NCI-H1694 treated with DMSO at 0.1 percent for 48 hours (cell line): Measurements from ENCODE around the gene CD63.

Source experiments
- DNase-seq: peaks from one replicate; lab custom pipeline; 2025; lab: John Stamatoyannopoulos, UW

The CD63 gene

GRCh38 chr12:55739025-55739378 is 10.2 kb upstream of the CD63 start:
- DNase-seq, result no peak

GRCh38 chr12:55738123-55739024 is 9.6 kb upstream of the CD63 start:
- peak; percentile 89 for DNase-seq

GRCh38 chr12:55737581-55738122 is 8.8 kb upstream of the CD63 start:
- DNase-seq, result no peak

GRCh38 chr12:55736780-55737580 is 8.2 kb upstream of the CD63 start:
- DNase-seq, result peak; percentile 86

GRCh38 chr12:55736076-55736475 is 7.3 kb upstream of the CD63 start:
- DNase-seq, result no peak

- no peak for DNase-seq
These were observed 5.8 kb upstream of the CD63 start for GRCh38 chr12:55734595-55734994.

GRCh38 chr12:55733858-55734257 is 5.0 kb upstream of the CD63 start:
- DNase-seq, result no peak

GRCh38 chr12:55733021-55733555 is 4.3 kb upstream of the CD63 start:
- DNase-seq, result no peak

- no peak for DNase-seq
These were observed 3.5 kb upstream of the CD63 start for GRCh38 chr12:55732288-55732687.

GRCh38 chr12:55729819-55730818 is 1.3 kb upstream of the CD63 start:
- DNase-seq, result peak; percentile 11

- no peak for DNase-seq
These were observed 447 bp downstream of the CD63 start for GRCh38 chr12:55728186-55728938.

GRCh38 chr12:55727643-55728185 is 1.1 kb downstream of the CD63 start:
- DNase-seq, result no peak

GRCh38 chr12:55726971-55727370 is 1.8 kb downstream of the CD63 start:
- no peak for DNase-seq

- no peak for DNase-seq
These were observed 3.3 kb downstream of the CD63 start for GRCh38 chr12:55725556-55725955.

GRCh38 chr12:55724940-55725309 is 3.9 kb downstream of the CD63 start:
- no peak for DNase-seq

GRCh38 chr12:55724226-55724939 is 4.4 kb downstream of the CD63 start:
- peak; percentile 59 for DNase-seq

GRCh38 chr12:55723516-55724225 is 5.1 kb downstream of the CD63 start:
- no peak for DNase-seq

GRCh38 chr12:55722948-55723347 is 5.9 kb downstream of the CD63 start:
- no peak for DNase-seq

GRCh38 chr12:55721601-55722213 is 7.1 kb downstream of the CD63 start:
- no peak for DNase-seq
